GM12874 (cell line): ENCODE data around the gene ZNF791.

Experiments used
- TF ChIP-seq, protein P1 (sequence below): IDR thresholded peaks from 2 replicates; pipeline ENCODE4 v1.5.1; 2011; ENCODE audit warnings: low read depth, mild to moderate bottlenecking, control low read depth, low read length, moderate library complexity; ENCODE audit not compliant: insufficient read depth

Gene ZNF791

GRCh38 chr19:12596485-12596884 is 14.2 kb upstream of the ZNF791 start:
- TF ChIP-seq, protein P1, sequence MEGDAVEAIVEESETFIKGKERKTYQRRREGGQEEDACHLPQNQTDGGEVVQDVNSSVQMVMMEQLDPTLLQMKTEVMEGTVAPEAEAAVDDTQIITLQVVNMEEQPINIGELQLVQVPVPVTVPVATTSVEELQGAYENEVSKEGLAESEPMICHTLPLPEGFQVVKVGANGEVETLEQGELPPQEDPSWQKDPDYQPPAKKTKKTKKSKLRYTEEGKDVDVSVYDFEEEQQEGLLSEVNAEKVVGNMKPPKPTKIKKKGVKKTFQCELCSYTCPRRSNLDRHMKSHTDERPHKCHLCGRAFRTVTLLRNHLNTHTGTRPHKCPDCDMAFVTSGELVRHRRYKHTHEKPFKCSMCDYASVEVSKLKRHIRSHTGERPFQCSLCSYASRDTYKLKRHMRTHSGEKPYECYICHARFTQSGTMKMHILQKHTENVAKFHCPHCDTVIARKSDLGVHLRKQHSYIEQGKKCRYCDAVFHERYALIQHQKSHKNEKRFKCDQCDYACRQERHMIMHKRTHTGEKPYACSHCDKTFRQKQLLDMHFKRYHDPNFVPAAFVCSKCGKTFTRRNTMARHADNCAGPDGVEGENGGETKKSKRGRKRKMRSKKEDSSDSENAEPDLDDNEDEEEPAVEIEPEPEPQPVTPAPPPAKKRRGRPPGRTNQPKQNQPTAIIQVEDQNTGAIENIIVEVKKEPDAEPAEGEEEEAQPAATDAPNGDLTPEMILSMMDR, result no peak

DNA sequence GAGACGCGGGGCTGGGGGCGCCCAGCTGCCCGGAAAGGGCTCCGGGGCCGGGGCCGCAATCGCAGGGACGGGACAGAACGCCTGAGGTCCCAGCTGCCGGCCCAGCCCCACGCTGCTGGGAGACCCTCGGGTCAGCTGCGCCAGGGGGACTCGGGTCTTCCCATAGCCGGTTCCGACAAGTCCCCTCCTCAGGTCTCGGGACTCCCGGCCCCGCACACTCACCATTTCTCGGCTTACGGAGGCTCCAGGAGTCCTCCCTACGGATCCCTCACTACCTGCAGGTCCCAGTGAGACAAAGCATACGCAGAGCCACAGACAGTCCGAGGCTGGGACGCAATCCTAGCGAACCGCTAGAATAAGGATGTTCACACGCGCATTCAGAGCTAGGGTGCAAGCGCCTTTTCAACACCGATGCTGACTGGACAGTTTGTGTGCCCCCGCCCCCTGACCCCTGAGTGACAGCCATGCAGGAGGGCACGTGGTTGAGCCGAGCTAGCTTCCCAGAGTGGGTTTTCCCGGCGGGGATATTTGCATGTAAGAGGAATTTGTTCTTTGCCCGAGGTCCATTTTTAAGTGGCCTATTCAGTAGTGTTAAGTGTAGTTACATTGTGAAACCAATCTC is 13.7 kb upstream of the ZNF791 start:
- TF ChIP-seq, protein P1, result no peak

GRCh38 chr19:12597594-12597993 is 13.1 kb upstream of the ZNF791 start:
- TF ChIP-seq, protein P1, result no peak

GRCh38 chr19:12603714-12604113 is 7.0 kb upstream of the ZNF791 start:
- TF ChIP-seq, protein P1, result no peak

DNA sequence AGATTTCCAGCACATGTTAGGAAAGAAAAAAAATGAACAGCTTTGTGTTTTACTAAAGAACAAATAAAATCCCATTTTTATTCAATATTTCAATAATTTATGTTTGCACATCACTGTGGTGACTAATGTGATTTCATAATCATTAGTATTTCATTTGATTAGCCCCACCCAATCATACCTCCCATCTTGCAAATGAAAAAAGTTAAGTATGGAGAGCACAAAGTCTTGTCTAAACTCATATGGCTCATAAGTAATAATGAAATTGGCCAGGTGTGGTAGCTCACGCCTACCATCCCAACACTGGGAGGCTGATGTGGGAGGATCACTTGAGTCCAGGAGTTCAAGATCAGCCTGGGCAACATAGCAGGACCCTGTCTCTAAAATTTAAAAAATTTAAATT is 3.9 kb upstream of the ZNF791 start:
- TF ChIP-seq, protein P1, result no peak

- TF ChIP-seq, protein P1, result no peak
Measured at GRCh38 chr19:12607631-12608030, 3.1 kb upstream of the ZNF791 start.

GRCh38 chr19:12611361-12611699 is 610 bp downstream of the ZNF791 start:
- TF ChIP-seq, protein P1, result no peak
